IMR-90 (cell line): Measurements from ENCODE around the gene C9orf50. TPM values are rescaled to one million over a fixed set of nuclear protein-coding genes. Genes with fewer than 3 reads are reported as not detected.
A peak's percentile ranks its signal among the peaks of the same experiment; 100 is the strongest.

ENCODE experiments used
- ATAC-seq: fragments of 200-7000 bp; cut with Tn5 transposase; 2 replicates; pipeline ENCODE4 v1.9.1; 2020; ENCODE audit warnings: low read depth, mild to moderate bottlenecking, moderate library complexity
- BruUV-seq: library from RNA; stranded (reverse); fragments of 400-500 nt; replicated peaks from 2 replicates; lab custom pipeline; 2021; lab: Mats Ljungman, UMichigan
- CTCF ChIA-PET: fragments of 300-600 bp; formaldehyde crosslinking; extraction: SDS; loops from one replicate; lab custom pipeline; 2021; ENCODE audit warnings: antibody characterized with exemption; lab: Yijun Ruan, JAX
- POLR2A ChIA-PET: fragments of 300-600 bp; sonication (Branson Sonifier 250); formaldehyde crosslinking; loops from one replicate; lab custom pipeline; 2022; ENCODE audit warnings: antibody characterized with exemption; ENCODE audit not compliant: unreplicated experiment; lab: Charles Lee
- DNase-seq: peaks from one replicate; pipeline ENCODE4 v3.0.0; 2013
- H2AFZ ChIP-seq: replicated peaks from 2 replicates; pipeline ENCODE3; 2013; ENCODE audit warnings: low read length, mild to moderate bottlenecking; ENCODE audit not compliant: poor library complexity
- H2AK5ac ChIP-seq: 2 replicates; pipeline ENCODE4 v1.6.1; 2013; ENCODE audit warnings: low read depth, low read length, inconsistent platforms
- H2AK9ac ChIP-seq: replicated peaks from 2 replicates; pipeline ENCODE3; 2013; ENCODE audit warnings: mild to moderate bottlenecking, low read depth, low read length, moderate library complexity; ENCODE audit not compliant: poor library complexity
- H2BK120ac ChIP-seq: 2 replicates; pipeline ENCODE4 v1.6.1; 2013; ENCODE audit warnings: low read depth, low read length, inconsistent platforms
- H2BK15ac ChIP-seq: 3 replicates; pipeline ENCODE4 v1.6.1; 2013; ENCODE audit warnings: low read depth, low read length, inconsistent platforms
- H2BK20ac ChIP-seq: 2 replicates; pipeline ENCODE4 v1.6.1; 2013; ENCODE audit warnings: low read depth, mild to moderate bottlenecking, inconsistent platforms, low read length, moderate library complexity
- H2BK5ac ChIP-seq: 2 replicates; pipeline ENCODE4 v1.6.1; 2013; ENCODE audit warnings: mild to moderate bottlenecking, low read depth, low read length, inconsistent platforms; ENCODE audit not compliant: poor library complexity, severe bottlenecking
- H3K14ac ChIP-seq: replicated peaks from 2 replicates; pipeline ENCODE4 v1.6.1; 2013; ENCODE audit warnings: low read depth, low read length, inconsistent platforms
- H3K18ac ChIP-seq: 2 replicates; pipeline ENCODE4 v1.6.1; 2013; ENCODE audit warnings: low read depth, low read length, control low read depth
- H3K23ac ChIP-seq: 2 replicates; pipeline ENCODE4 v1.6.1; 2013; ENCODE audit warnings: low read depth, low read length, inconsistent platforms
- H3K27ac ChIP-seq: 2 replicates; pipeline ENCODE4 v1.5.1; 2013; ENCODE audit warnings: mild to moderate bottlenecking, control low read depth, low read length; ENCODE audit not compliant: insufficient read depth
- H3K27me3 ChIP-seq: 2 replicates; pipeline ENCODE4 v1.6.1; 2013; ENCODE audit warnings: low read length; ENCODE audit not compliant: control insufficient read depth, insufficient read depth
- H3K36me3 ChIP-seq: 2 replicates; pipeline ENCODE4 v1.6.1; 2013; ENCODE audit warnings: low read length, mixed read lengths; ENCODE audit not compliant: control insufficient read depth, insufficient read depth
- H3K4ac ChIP-seq: 2 replicates; pipeline ENCODE4 v1.6.1; 2013; ENCODE audit warnings: low read depth, low read length, inconsistent platforms
- H3K4me1 ChIP-seq: 2 replicates; pipeline ENCODE4 v1.6.1; 2013; ENCODE audit warnings: low read length, mixed read lengths; ENCODE audit not compliant: control insufficient read depth, insufficient read depth
- H3K4me2 ChIP-seq: 2 replicates; pipeline ENCODE4 v1.6.1; 2013; ENCODE audit warnings: low read depth, mild to moderate bottlenecking, control low read depth, low read length, moderate library complexity
- H3K4me3 ChIP-seq: 2 replicates; pipeline ENCODE4 v1.5.1; 2013; ENCODE audit warnings: low read depth, mild to moderate bottlenecking, control low read depth, low read length, moderate library complexity; ENCODE audit not compliant: insufficient read depth
- H3K56ac ChIP-seq: 2 replicates; pipeline ENCODE4 v1.6.1; 2013; ENCODE audit warnings: low read length, inconsistent platforms; ENCODE audit not compliant: insufficient read depth; ENCODE audit errors: extremely low read depth
- H3K79me1 ChIP-seq, 2 experiments: 2 replicates each; pipeline ENCODE4 v1.6.1; 2013; ENCODE audit warnings: low read length in 2 of 2, inconsistent platforms in 1 of 2, low read depth in 1 of 2
- H3K9ac ChIP-seq: 2 replicates; pipeline ENCODE4 v1.6.1; 2013; ENCODE audit warnings: low read depth, low read length, control low read depth
- H3K9me1 ChIP-seq: 2 replicates; pipeline ENCODE4 v1.6.1; 2013; ENCODE audit warnings: low read length, inconsistent platforms; ENCODE audit not compliant: insufficient read depth
- H3K9me3 ChIP-seq: 2 replicates; pipeline ENCODE4 v1.6.1; 2013; ENCODE audit warnings: low read length; ENCODE audit not compliant: control insufficient read depth, insufficient read depth
- H4K20me1 ChIP-seq: 2 replicates; pipeline ENCODE4 v1.6.1; 2013; ENCODE audit warnings: low read length, inconsistent platforms; ENCODE audit not compliant: insufficient read depth
- H4K5ac ChIP-seq: 2 replicates; pipeline ENCODE4 v1.6.1; 2013; ENCODE audit warnings: mild to moderate bottlenecking, low read depth, low read length, control low read depth
- H4K8ac ChIP-seq, 2 experiments: 2 replicates each; pipeline ENCODE4 v1.6.1; 2013; ENCODE audit warnings: low read depth in 2 of 2, low read length in 2 of 2, control low read depth in 1 of 2, inconsistent platforms in 1 of 2
- H4K91ac ChIP-seq: 2 replicates; pipeline ENCODE4 v1.6.1; 2013; ENCODE audit warnings: low read depth, low read length, inconsistent platforms; ENCODE audit not compliant: insufficient read depth
- POLR2A ChIP-seq: IDR thresholded peaks from 2 replicates; pipeline ENCODE4 v1.6.1; 2012; ENCODE audit warnings: mild to moderate bottlenecking, low read depth, low read length
- RAD21 ChIP-seq: IDR thresholded peaks from 2 replicates; pipeline ENCODE4 v1.6.1; 2012; ENCODE audit warnings: low read length, improper control_type of control experiment
- WGBS, 2 experiments: methylation state at CpG; one replicate each; pipeline versions ENCODE4 v1.1.5 to v1.1.7; 2013; ENCODE audit warnings: missing lambda C conversion rate in 2 of 2; ENCODE audit not compliant: insufficient read length in 1 of 2; ENCODE audit errors: extremely low coverage in 2 of 2; 5-methylcytosine and 5-hydroxymethylcytosine counted together
- dilution Hi-C: fragments of 300-500 bp; cut with HindIII; formaldehyde crosslinking; loops from one replicate; pipeline ENCODE4 v1.14.3; 2018; ENCODE audit warnings: low sequenced_read_pairs; ENCODE audit not compliant: unreplicated experiment
- in situ Hi-C: fragments of 300-500 bp; cut with MboI; formaldehyde crosslinking; loops from 3 replicates; pipeline ENCODE4 v1.14.3; 2019; ENCODE audit warnings: low sequenced_read_pairs, inconsistent platforms, mixed read lengths
- intact Hi-C: fragments of 100-400 bp; cut with micrococcal nuclease; formaldehyde crosslinking; loops from 2 replicates; pipeline ENCODE4 v1.10.0; 2022
- polyA plus RNA-seq, 3 experiments: library from polyadenylated mRNA; depleted of rRNA; stranded (reverse); fragments of >200 nt; gene quantifications; 2 replicates each; pipeline ENCODE4 v1.2.3, GENCODE V29; 2012; ENCODE audit warnings: low replicate concordance in 1 of 3
- total RNA-seq: library from RNA; depleted of rRNA; stranded (reverse); fragments of >200 nt; gene quantifications from 2 replicates; pipeline ENCODE4 v1.2.3, GENCODE V29; 2012
- TF ChIP-seq, protein P1 (sequence below): conservative IDR thresholded peaks from 2 replicates; pipeline ENCODE4 v1.5.1; 2012; ENCODE audit warnings: mild to moderate bottlenecking, low read depth, low read length, improper control_type of control experiment

The C9orf50 gene
- total and polyA plus RNA-seq, 2 of the 4 experiments (the other 2 are of a cell fraction): 0.09 TPM; not detected in 1

DNA sequence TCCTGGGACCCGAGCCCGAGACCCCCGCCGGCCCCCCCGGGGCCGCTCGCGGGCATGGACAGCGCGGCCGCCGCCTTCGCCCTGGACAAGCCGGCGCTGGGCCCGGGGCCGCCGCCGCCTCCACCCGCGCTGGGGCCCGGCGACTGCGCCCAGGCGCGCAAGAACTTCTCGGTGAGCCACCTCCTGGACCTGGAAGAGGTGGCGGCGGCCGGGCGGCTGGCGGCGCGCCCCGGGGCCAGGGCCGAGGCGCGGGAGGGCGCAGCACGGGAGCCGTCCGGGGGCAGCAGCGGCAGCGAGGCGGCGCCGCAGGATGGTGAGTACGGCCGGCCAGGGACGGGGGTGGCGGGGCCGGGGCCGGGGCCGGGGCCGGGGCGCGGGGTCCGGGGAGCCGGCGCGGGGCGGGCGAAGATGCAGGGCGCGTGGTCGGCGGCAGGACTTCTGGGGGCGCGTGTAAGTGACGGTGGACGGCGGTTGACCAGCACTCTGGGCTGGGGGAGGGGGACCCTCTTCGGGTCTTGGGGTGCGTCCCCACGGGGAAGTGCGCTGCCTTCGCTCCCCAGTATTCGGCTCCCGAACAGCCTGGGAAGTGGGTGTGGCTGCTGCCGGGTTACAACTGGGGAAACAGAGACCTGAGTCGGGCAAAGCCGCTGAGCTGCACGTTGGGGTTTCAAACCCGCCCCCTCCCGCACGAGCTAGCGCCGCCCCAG lies 45.1 kb upstream of the C9orf50 start:
- in situ Hi-C loops (no loop called here), dilution Hi-C loops (no loop called here), intact Hi-C loops (loop anchor here (5.0 kb wide), 1 partner anchor 46 kb away; no protein-coding TSS in a partner anchor)
- H3K79me1 ChIP-seq: peaks cover 10 to 39% of the 10 kb centered on the region in 2 experiments; a peak in 3 of 4 replicates
- H4K91ac ChIP-seq: peak overlapping the region; percentile 70; the same call in 1 of the 2 replicates
- peak; percentile 16 for ATAC-seq
- no peak for DNase-seq
- H3K23ac ChIP-seq: peak overlapping the region; percentile 22; the same call in 1 of the 2 replicates
- H3K18ac ChIP-seq: peak overlapping the region; percentile 31; the same call in 1 of the 2 replicates
- 2% methylated on average over 33 of the region's 88 CpGs; no CpG with 5 or more reads in 1 of the 2 experiments for WGBS, 2 experiments
- ChIA-PET CTCF (no interaction called here), POLR2A (interaction anchor here (1.8 kb wide), 1 partner anchor 46 kb away, joined by 4 read pairs; no protein-coding TSS in a partner anchor)
- peak overlapping the region; percentile 33 to 37; a peak in 2 of 4 replicates for H4K8ac ChIP-seq
- TF ChIP-seq, protein P1, sequence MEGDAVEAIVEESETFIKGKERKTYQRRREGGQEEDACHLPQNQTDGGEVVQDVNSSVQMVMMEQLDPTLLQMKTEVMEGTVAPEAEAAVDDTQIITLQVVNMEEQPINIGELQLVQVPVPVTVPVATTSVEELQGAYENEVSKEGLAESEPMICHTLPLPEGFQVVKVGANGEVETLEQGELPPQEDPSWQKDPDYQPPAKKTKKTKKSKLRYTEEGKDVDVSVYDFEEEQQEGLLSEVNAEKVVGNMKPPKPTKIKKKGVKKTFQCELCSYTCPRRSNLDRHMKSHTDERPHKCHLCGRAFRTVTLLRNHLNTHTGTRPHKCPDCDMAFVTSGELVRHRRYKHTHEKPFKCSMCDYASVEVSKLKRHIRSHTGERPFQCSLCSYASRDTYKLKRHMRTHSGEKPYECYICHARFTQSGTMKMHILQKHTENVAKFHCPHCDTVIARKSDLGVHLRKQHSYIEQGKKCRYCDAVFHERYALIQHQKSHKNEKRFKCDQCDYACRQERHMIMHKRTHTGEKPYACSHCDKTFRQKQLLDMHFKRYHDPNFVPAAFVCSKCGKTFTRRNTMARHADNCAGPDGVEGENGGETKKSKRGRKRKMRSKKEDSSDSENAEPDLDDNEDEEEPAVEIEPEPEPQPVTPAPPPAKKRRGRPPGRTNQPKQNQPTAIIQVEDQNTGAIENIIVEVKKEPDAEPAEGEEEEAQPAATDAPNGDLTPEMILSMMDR: no peak
- TF ChIP-seq POLR2A (no peak), RAD21 (no peak)
- H3K9me3 ChIP-seq: peaks cover 2% of the 10 kb centered on the region; the same call in 1 of the 2 replicates
- H3K36me3 ChIP-seq: peaks cover 8% of the 10 kb centered on the region
- H2BK20ac ChIP-seq: no peak overlapping the region
- no peak overlapping the region for H2BK15ac ChIP-seq
- H4K5ac ChIP-seq: peak overlapping the region; percentile 42
- no TSS peak for BruUV-seq
- peak overlapping the region; percentile 92 for H3K4me3 ChIP-seq
- H3K27me3 ChIP-seq: no peaks in the 10 kb centered on the region
- no peak overlapping the region for H2AK5ac ChIP-seq
- H2BK5ac ChIP-seq: peak overlapping the region; percentile 15
- H3K9ac ChIP-seq: peak overlapping the region; percentile 97
- peaks cover 12% of the 10 kb centered on the region for H3K9me1 ChIP-seq
- H3K27ac ChIP-seq: peak overlapping the region; percentile 75
- H3K4ac ChIP-seq: peak overlapping the region; percentile 93
- H2AK9ac ChIP-seq: peak overlapping the region; percentile 44
- 0 out of 2 replicates have a peak overlapping the region, but pooled peaks have one; percentile 23 for H3K14ac ChIP-seq
- H2BK120ac ChIP-seq: no peak overlapping the region
- peaks cover 26% of the 10 kb centered on the region for H3K4me1 ChIP-seq
- H2AFZ ChIP-seq: peak overlapping the region; percentile 94
- peak overlapping the region; percentile 61; the same call in 1 of the 2 replicates for H3K56ac ChIP-seq
- peak overlapping the region; percentile 61 for H3K4me2 ChIP-seq
- H4K20me1 ChIP-seq: peaks cover 14% of the 10 kb centered on the region
